ENCODE data around the gene GRB7.
"Not testable (repeated sequence)": the region's sequence is repeated elsewhere in the genome, so short reads cannot be mapped to it uniquely, and the experiment has no call there.

Gene GRB7

DNA sequence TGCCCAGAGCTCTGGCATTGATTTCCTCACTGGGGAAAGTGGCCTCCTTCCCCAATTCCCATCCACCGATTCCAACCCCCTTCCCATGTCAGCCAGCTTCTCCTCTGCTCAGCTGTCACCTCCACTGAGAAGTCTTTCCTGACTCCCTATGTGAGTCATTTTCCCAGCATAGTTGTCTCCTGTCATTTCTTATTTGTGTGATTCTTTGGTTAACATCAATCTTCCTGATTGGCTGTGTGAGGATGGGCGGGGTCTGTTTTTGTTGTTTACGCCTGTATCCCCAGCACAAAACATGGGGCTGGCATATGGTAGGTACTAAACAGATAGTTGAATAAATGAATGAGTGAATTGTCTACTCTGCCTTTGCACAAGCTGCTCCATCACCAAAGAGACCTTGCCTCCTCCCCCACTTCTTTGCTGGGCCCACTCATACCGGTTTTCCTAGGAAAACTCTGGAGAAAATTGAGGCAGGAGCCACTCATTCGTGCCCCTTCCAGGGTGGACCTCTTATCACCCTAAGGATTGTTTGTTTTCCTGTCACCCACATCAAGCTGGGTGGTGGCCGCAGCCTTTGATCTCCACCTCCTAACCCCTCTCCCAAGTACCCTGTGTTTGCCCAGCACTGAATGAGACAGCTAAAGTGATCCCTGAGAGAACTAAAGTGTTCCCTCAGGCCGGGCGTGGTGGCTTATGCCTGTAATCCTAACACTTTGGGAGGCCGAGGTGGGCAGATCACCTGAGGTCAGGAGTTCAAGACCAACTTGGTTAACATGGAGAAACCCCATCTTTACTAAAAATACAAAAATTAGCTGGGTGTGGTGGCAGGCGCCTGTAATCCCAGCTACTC lies 1.2 kb upstream of the GRB7 start:
- no peak for DNase-seq

DNA sequence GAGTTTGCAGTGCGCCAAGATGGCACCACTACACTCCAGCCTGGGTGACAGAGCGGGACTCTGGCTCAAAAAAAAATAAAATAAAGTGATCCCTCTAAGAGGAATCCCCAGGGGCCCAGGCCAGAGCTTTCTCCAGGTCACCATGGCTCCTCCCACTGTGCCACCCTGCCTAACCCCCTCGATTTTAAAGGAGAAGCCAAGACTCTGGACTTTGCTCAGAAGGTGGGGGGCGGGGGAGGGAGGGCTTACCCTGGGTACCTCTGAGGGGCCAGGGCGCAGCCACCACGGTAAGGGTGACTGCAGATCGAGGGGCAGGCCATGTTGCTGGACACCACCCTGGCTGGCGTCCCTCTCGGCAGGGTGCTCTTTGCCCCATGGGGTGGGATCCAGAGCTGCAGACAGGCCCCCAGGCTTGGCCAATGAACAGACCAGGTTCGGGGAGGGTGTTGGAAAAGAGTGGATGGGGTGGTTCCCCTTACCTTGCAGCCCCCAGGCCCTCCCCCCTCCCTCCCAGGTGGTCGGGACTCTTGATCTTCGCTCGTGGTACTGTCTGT lies 455 bp upstream of the GRB7 start:
- no peak for DNase-seq

DNA sequence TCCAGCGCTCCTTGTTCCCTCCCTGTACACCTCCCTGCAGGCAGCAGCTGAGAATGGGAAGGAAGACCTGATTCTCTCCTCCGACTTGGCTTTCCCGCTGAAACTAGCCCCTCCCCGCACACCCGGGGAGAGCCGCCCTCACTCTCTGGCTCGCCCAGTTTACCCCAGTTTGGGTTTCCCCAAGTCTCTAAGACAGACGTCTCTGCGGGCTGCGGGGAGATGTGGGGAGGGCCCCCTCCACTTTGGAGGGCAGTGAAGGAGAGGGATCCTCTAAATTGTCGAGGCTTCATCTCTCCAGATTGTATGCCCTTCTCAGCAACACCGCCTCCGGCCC lies 797 bp downstream of the GRB7 start:
- DNase-seq = peak in 1 of 2 experiments; percentile 42

DNA sequence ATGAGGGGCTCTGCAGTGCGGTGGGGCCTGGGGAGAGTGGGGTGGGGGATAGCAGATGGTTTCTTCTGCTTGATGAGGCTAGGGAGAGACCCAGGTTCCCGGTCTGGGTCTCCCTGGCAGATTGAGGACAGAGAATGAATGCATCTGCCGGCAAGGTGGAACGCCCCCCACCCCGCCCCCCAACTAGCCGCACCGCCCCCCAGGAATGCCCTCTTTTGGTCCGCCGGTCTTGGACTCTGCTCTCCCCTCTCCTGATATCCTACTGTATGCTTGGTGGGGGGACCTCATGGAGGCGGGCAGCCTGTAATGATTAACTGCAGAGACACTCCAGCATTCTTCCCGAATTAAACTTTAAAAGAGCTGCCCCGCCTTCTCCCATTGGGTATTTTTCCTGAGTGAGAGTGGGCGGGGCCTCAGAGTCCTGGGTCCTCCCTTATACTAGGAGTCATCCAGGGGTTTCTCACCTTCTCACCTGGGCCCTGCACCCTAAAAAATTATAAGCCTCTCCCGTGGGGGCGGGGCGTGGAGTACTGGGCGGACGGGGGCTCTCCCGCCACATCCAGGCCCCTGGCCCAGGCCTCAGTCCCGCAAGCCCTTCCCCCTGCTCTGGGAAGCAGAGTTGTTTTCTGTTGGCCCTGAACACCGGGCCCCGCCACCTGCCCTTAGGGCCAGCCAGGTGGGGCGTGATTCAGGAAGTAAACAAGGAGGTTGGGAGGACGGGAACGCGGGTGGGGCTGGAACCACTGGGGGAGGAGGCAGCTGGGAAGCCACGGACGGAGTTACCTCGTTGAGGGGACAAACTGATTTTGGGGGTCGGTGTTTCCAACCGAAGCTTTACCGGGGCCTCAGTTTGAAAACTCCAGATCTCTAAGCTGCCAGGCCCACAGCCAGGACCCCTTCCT lies 1.5 kb downstream of the GRB7 start:
- peak in 1 of 2 experiments; percentile 14 for DNase-seq

DNA sequence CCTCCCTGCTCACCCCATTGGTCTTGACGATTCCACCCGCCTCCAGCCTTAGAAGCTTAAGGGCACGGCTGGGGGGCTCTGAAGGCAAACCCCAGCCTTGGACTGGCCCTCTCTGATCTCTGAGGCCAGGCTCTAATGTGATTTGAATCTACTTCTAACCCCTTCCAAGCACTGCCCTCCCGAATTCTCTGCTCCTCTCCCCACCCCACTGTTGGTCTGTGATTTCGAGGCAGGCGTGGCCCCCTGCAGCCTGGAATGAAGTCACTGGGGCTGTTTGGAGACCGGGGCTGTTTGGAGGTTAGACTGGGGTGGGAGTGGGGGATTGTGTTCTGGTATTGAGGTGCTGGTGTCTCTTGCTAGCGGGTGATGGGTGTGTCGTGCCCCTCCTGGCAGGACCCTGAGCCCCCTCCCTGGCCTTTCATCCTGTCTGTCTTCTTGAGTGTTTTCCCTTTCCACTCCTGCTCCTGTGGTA lies 2.2 kb downstream of the GRB7 start:
- DNase-seq = no peak

DNA sequence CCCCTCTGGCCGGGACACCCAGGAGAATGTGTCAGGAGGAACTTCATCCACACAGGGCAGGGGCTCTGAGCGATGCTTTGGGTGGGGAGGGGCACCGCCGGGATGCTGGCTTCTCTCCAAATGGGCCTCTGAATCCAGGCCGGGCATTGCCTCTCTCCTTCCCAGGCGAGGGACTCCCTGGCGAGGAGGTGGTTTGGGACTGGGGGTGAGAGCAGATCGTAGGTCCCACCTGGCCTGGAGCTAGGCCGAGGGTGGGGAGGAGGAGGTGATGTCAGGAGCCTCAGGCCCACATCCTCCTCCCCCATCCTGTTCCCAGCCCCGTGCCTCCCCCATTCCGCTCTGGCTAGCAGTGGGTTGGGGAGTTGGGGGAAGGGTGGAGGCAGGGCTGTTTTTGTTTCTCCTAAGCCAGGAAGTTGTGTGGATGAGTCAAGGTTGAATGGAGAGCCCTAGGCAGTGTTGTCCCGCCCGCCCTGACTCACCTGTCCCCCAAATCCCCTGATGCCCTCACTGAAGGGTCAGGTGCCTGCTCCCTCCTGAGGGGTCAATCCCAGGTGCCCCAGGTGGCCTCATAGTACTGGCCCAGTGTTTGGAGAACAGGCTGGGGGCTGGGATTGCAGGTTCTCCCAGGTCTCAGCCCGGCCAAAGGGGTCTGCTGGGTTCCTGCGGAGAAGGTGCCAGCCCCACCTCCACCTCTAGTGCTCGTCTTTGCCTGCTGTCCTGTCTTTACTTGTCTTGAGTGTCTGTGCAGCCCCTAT lies 2.8 kb downstream of the GRB7 start:
- DNase-seq = no peak

DNA sequence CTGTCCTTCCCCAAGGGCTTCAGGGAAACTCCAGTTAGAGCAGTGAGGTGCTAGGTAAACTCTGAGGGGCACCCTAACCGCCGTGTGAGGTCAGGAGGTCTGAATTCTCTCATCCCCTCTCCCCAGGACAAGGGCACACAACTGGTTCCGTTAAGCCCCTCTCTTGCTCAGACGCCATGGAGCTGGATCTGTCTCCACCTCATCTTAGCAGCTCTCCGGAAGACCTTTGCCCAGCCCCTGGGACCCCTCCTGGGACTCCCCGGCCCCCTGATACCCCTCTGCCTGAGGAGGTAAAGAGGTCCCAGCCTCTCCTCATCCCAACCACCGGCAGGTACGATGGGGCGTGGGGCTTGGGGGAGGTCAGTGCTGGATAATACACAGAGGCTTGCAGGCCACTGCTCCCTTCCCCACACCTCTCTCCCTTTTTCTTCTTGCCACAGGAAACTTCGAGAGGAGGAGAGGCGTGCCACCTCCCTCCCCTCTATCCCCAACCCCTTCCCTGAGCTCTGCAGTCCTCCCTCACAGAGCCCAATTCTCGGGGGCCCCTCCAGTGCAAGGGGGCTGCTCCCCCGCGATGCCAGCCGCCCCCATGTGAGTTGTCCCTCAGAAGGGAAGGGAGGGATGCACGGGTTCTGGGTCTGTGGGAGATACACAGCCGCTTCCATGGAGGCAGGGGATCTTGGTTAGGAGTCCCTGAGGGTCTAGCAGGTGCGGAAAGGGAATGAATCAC lies 4.6 kb downstream of the GRB7 start:
- no peak for DNase-seq

DNA sequence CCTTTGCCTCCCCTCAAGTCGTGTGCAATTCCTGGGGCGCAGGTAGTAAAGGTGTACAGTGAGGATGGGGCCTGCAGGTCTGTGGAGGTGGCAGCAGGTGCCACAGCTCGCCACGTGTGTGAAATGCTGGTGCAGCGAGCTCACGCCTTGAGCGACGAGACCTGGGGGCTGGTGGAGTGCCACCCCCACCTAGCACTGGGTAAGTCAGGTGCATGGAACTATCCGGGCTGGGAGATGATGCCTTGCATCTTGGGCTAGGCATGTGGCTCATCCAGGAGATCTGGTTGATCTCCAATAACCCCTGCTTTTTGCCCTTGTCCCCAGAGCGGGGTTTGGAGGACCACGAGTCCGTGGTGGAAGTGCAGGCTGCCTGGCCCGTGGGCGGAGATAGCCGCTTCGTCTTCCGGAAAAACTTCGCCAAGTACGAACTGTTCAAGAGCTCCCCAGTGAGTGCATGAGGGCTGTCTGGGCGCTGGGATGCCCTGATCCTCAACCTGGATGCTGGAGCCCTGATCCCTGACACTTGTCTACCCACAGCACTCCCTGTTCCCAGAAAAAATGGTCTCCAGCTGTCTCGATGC lies 5.2 kb downstream of the GRB7 start:
- DNase-seq = no peak

DNA sequence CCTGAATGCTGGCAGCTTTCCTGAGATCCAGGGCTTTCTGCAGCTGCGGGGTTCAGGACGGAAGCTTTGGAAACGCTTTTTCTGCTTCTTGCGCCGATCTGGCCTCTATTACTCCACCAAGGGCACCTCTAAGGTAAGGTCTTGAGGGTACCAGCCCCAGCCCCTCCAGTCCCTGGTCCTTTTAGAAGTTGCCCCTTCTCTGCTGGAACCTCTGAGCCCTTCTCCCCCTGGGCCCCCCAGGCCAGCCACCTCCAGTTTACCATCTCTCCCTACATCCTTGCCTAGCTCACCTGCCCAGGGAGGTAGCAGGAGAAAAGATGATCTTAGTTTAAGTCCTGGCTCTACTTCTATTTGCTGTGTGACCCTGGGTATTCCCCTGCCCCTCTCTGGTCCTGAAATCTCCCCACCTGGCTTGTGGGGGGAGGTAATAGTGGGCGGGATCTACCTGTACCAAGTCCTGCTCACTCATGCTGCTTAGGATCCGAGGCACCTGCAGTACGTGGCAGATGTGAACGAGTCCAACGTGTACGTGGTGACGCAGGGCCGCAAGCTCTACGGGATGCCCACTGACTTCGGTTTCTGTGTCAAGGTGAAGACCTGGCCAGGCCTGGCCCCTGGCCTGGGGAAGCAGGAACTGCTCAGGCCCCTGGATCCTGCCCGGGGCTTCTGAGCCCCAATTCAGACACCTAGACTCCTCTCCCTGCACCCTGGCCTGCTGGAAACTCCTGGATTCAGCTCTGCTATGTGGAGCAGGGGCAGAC lies 6.5 kb downstream of the GRB7 start:
- no peak for DNase-seq

DNA sequence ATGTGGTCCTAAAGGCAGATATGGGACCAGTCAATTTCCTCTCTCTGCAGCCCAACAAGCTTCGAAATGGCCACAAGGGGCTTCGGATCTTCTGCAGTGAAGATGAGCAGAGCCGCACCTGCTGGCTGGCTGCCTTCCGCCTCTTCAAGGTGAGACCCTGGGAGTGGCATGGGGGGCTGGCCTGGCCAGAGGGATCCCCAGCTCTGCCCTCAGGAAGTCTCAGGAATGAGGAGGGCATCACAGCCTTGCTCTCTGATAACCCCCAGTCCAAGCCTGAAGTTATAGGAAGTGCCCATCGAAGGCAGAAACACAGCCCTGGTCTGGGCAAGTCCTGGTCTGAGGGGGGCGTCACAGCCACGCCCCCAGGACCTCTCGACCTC lies 7.1 kb downstream of the GRB7 start:
- DNase-seq = no peak

DNA sequence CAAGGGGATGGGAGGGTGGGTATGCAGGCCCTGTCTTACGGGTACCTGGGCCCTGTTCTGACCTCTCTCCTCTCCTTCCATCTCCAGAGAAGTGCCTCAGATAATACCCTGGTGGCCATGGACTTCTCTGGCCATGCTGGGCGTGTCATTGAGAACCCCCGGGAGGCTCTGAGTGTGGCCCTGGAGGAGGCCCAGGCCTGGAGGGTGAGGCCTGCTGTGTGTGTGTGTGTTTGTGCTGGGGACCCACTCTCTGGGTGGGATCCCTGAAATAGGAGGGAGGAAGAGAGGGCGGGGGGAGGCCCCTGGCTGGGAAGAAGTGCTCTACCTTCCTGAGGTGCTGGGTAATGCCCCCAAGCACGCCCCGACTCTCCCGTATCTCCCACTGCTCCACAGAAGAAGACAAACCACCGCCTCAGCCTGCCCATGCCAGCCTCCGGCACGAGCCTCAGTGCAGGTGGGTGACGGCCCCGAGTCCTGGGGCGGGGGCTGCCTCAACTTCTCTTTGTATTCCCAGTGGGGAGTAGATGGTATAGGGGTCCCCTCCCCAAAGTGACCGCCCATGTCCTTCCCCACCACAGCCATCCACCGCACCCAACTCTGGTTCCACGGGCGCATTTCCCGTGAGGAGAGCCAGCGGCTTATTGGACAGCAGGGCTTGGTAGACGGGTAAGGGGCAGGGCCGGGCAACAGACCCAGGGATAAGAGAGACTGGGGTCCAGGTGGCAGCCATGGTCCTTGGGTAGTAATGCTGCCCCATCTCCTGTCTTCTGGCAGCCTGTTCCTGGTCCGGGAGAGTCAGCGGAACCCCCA lies 7.8 kb downstream of the GRB7 start:
- no peak for DNase-seq

DNA sequence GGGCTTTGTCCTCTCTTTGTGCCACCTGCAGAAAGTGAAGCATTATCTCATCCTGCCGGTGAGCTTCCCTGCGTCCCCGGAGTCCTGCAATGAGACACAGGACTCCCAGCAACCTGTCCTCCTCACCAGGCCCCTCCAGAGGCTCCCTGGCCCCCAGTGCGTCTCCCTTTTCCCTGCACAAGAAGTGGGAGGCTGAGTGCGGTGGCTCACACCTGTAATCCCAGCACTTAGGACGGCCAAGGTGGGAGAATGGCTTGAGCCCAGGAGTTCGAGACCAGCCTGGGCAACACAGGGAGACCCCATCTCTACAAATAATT lies 8.4 kb downstream of the GRB7 start:
- DNase-seq = no peak

DNA sequence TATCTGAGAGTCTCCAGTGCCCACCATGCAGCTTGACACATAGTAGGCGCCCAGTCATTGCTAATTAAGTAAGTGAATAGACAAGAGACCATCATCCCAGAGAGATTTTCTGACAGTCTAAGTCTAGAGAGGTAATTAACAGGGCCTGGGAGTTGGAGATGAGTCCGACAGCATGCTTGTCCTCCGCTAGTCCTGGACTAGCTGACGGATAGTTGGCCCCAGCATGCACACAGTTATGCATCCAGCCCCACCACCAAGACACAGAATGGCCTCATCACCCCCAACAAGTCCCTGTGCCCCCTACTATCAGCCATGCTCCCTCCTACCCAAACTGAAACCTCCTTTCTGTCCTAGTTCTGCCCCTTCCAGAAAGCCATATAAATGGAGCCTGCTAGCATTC lies 10.0 kb downstream of the GRB7 start:
- DNase-seq = no peak

DNA sequence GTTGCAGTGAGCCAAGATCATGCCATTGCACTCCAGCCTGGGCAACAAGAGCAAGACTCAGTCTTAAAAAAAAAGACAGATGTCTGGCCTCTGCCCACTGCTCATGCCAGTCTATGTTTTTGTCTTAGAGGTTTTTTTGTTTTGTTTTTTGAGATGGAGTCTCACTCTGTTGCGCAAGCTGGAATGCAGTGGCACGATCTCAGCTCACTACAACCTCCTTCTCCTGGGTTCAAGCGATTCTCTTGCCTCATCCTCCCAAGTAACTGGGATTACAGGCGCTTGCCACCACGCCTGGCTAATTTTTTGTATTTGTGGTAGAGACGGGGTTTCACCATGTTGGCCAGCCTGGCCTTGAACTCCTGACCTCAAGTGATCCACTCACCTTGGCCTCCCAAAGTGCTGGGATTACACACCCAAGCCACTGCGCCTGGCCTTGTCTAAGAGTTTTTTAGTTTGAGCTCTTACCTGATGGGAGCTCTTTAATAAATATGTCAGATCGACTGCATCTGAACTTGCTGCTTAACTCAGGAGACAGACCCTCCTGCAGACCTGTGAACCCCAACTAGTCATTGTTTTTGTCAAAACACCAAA lies 10.8 kb downstream of the GRB7 start:
- not testable (repeated sequence) for DNase-seq

DNA sequence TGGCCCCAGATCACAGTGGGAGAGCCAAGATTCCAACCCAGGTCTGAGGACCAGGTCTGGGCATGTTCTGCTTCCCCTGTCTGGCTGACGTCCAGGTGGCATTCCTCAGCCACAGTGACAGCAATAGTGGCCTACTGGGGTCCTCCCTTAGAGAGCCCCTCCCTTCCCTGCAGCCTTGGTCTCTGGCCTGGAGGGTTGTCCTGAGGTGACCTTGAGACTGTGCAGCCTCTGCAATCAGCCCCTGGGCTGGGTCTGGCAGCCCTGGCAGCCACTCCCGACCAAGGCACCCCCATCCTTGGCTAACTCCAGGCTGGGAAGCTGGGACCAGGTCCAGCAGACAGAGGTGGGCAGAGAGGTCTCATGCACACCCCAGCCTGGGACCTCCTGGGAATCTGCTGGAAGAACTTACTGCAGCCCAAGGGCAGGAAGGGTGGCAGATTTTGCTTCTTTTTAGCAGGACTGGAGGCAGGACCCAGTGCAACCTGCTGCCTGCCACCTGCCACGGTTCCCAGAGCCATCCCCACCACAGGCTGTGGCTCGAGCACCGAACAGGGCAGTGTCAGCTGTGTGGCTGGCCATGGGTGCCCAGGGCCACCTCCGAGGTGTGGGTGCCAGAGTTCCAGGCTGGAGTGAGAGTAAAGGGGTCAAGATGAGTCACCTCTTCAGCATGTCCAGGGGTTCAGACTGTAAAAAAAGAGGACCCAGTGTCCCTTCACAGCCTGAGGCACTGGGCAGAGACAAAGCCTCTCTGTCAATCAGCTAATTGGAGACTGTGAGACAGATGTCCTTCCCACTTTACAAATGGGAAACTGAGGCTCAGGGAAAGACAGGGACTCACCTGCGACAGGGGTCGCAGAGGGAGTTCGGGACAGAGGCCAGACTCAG lies 12.6 kb downstream of the GRB7 start:
- no peak for DNase-seq

DNA sequence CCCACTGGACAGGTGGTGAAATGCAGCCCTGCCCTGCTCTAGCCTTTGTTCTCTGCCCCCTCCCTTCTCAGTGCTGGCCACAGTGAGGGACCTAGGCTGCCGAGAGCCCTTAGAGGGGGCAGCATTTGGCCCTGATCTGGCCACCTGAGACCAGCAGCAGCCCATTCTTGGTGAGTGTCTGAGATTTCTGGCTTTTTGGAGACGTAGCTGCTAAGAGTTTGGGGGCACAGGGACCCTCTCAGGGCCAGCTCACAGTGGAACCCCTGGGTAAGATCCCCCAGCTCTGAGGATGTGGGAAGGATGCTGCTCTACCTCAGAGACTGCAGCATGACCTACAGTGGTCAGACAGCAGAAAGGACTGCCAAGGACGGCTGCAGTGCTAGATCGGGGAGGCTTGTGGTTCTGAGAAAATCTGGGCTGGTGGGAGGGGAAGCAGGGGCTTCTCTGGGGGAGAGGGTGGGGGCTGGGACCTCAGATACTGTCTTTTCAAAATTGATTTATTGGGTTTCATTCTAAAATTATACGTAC lies 13.3 kb downstream of the GRB7 start:
- DNase-seq = no peak

DNA sequence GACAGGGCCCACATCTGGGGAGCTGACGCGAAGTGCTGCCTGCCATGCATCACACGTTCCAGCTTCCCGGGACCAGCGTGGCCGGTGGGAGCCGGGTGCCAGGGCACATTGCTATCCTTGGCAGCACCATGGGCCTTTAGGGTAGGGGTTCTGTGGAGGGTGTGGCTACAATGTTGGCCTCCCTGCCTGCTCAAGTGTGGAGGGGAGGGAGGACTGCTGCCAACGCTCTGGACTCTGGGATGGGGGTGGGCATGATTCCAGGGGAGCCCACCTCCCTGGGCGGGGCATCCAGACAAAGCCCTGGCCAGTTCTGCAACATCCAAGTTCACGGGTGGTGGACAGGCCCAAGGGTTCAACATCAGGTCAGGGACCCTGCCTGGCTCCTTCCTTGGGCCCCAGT lies 13.9 kb downstream of the GRB7 start:
- DNase-seq = no peak

DNA sequence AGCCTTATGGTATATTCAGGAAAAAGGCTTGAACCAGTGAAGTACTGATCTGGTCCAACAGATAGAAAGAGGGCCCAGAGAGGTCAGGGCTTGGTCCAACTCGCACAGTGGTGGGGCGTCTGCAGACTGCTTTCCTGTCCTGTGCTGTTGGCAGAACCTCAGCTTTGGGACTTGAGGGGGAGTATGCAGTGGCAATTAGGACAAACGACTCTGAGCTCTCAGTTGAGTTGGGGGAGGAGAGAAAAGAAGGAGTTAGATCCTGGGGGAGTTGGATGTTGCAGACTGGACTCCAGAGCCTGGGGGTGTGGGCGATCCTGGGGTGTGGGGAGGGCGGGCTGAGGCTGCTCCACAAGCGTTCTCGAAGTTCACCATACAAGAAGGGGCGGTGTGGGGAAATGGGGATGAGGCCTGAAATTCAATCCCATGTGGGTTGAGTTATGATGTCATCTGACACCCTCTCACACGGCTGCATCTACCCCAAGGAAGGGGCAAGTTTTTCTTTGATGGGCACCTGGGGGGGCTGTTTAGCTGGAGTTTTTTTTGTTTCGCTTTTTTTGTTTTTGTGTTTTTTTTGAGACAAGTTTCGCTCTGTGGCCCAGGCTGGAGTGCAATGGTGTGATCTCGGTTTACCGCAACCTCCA lies 14.6 kb downstream of the GRB7 start:
- DNase-seq = no peak

Measured in NCI-H524 (cell line).